ENCODE data around the gene DLX5.

The DLX5 gene

GRCh38 chr7:96993980-96994379, 30.7 kb downstream of the DLX5 start:
- no peaks in the 10 kb centered on the region for H3K9me3 Mint-ChIP-seq
- H3K27me3 Mint-ChIP-seq = peaks cover 29% of the 10 kb centered on the region
- no peak for ATAC-seq (ENCODE audit: low read depth)
- DNase-seq (ENCODE audit: low spot score in 2 of 2) = no peak
- no peaks in the 10 kb centered on the region for H3K36me3 Mint-ChIP-seq
- no peaks in the 10 kb centered on the region for H3K4me1 Mint-ChIP-seq
- no peak overlapping the region for H3K27ac Mint-ChIP-seq
- H3K4me3 Mint-ChIP-seq = no peak overlapping the region

DNA sequence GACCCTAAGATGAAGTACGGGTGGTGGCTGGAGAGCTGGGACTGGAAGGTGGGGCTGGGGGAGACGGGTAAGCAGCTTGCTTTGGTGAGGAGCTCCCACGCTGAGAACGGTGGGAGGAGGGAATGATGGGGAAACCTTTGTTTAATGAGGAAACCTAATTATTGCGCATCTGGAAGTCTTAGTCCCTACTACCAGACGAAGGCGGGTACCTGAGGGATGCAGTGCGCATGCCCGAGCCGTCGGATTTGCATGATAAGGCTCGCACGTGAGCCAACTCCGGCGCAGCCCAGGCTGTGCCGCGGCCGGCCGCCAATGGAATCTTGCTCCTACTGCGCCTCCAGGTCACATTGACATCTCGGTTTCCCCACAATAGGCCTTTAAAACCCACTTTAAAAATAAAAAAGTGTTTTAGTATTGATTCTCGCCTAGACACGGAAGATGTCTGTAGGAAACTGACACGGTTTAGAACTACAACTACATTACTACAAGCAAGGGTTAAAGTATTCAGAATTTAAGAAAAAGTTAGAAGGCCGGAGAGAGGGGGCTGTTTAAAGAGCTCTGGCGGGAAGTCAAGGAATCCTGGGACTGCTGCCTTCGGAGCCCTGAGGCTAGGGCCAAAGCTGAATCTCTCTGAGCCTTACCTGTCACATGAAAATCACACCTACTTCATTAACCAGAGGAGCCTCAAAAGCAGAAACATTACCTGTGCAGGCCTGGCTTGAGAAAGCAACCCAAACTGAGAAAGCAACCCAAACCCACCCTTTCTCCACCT, 31.4 kb downstream of the DLX5 start:
- no peaks in the 10 kb centered on the region for H3K9me3 Mint-ChIP-seq
- H3K27ac Mint-ChIP-seq = no peak overlapping the region
- no peaks in the 10 kb centered on the region for H3K4me1 Mint-ChIP-seq
- H3K36me3 Mint-ChIP-seq = no peaks in the 10 kb centered on the region
- DNase-seq (ENCODE audit: low spot score in 2 of 2) (no peak), ATAC-seq (ENCODE audit: low read depth) (no peak)
- no peak overlapping the region for H3K4me3 Mint-ChIP-seq
- peaks cover 26% of the 10 kb centered on the region for H3K27me3 Mint-ChIP-seq

DNA sequence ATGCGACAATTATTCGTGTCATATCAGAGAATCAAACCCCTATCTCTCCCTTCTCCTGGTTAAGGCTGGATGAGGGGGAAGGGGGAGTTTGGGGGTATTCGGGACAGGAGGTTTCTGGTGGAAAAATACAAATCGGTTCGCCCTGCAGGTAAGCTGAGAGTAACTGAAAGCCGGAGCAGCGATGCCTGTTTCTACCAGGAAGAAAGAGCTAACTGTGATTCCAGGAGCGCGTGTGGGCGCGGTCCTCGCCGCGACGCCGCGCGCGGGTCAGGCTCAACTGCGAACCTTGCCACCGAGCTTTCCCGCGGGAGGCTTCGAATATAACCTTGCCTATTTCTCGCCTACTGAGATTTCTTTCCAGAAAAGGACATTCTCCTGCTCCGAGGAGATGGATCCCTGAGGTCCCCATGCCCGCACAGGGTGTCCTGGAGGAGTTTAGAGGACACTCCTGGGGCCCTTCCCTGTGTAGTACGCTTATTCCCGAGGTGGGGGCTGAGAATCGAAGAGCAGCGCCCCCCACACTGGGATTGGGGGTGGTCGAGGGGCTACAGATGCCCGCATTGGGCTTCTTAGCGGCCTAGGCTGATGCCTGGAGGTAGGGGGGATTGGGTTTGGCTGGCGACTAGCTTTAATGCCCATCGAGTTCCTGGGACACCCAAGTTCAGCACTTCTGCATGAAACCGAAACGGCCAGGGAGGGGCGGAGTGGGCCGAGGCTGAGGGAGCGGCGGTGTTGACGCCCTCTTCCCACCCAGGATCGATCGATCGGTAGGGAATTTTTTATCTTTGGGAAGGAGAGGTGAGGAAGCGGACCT, 32.2 kb downstream of the DLX5 start:
- Mint-ChIP-seq H3K4me1 (no peaks in the 10 kb centered on the region), H3K27me3 (peaks cover 25% of the 10 kb centered on the region), H3K9me3 (no peaks in the 10 kb centered on the region), H3K36me3 (no peaks in the 10 kb centered on the region), H3K27ac (no peak overlapping the region), H3K4me3 (no peak overlapping the region)
- ATAC-seq (ENCODE audit: low read depth) (no peak), DNase-seq (ENCODE audit: low spot score in 2 of 2) (no peak)

- Mint-ChIP-seq H3K27me3 (peaks cover 23% of the 10 kb centered on the region), H3K4me1 (no peaks in the 10 kb centered on the region), H3K9me3 (no peaks in the 10 kb centered on the region), H3K36me3 (no peaks in the 10 kb centered on the region), H3K4me3 (no peak overlapping the region), H3K27ac (no peak overlapping the region)
- ATAC-seq (ENCODE audit: low read depth) = no peak
- DNase-seq (ENCODE audit: low spot score in 2 of 2) = no peak
Measured at GRCh38 chr7:96991546-96992191, 33.0 kb downstream of the DLX5 start.

DNA sequence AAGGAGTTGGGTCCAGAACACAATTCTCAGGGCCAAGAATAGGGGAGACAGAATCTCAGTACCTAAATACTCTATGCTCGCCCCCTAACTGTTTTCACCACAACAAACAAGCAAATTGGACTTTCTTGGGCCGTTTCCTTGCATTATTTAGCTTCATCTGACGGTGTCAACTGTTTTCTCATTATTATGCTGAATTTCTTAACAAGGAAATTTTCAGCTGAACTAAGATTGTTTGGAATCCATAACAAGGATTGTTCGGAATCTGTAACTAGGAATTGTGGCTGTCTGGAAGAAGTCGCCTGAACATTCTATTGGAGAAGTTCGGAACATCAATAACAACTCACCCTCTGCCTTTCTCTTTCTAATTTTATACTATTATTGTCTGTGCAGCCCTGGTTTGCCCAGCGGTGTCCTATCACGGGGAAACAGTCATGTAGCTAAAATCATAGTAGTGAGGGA, 34.7 kb downstream of the DLX5 start:
- Mint-ChIP-seq H3K4me3 (no peak overlapping the region), H3K4me1 (no peaks in the 10 kb centered on the region), H3K27ac (no peak overlapping the region), H3K36me3 (no peaks in the 10 kb centered on the region), H3K9me3 (no peaks in the 10 kb centered on the region), H3K27me3 (peaks cover 16% of the 10 kb centered on the region)
- DNase-seq (ENCODE audit: low spot score in 2 of 2) = no peak
- no peak for ATAC-seq (ENCODE audit: low read depth)

DNA sequence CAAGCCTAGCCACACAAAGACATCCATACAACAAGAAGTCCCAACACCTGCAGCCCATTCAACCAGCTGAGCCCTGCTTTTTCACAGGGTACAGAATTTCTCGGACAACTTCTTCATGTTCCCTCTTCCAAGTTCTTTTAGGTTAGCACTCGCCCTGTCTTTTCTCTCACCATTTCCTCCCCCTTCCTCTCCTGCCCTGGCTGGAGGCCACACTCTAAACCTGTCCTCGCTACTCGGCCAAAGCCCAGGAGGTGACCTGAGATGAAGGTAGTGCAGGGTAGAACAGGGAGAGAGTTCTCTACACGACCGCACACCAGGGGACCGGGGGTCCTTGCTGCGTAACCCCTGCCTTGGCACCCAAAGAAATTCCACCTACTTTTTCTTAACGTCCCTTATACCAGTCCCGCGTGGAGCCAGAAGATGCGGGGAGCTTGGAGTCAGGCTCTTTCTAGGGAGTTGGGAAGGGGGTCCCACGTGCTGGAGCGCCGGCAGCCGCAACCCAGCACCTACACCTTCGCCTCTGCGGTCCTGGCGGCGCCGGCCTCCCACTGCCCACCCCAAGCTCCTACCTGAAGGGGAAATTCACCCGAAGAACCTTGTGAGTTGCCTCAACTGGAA, 35.3 kb downstream of the DLX5 start:
- DNase-seq (ENCODE audit: low spot score in 2 of 2) (no peak), ATAC-seq (ENCODE audit: low read depth) (no peak)
- Mint-ChIP-seq H3K9me3 (no peaks in the 10 kb centered on the region), H3K27me3 (peaks cover 15% of the 10 kb centered on the region), H3K4me1 (no peaks in the 10 kb centered on the region), H3K4me3 (no peak overlapping the region), H3K27ac (no peak overlapping the region), H3K36me3 (no peaks in the 10 kb centered on the region)

- peaks cover 7% of the 10 kb centered on the region for H3K27me3 Mint-ChIP-seq
- no peak overlapping the region for H3K27ac Mint-ChIP-seq
Measured at GRCh38 chr7:96987719-96988118, 36.9 kb downstream of the DLX5 start.

GRCh38 chr7:96986901-96987300, 37.7 kb downstream of the DLX5 start:
- H3K4me1 Mint-ChIP-seq = no peaks in the 10 kb centered on the region
- H3K27me3 Mint-ChIP-seq = peaks cover 6% of the 10 kb centered on the region
- H3K36me3 Mint-ChIP-seq = no peaks in the 10 kb centered on the region
- H3K4me3 Mint-ChIP-seq = no peak overlapping the region
- H3K27ac Mint-ChIP-seq = no peak overlapping the region
- DNase-seq (ENCODE audit: low spot score in 2 of 2) = no peak
- no peaks in the 10 kb centered on the region for H3K9me3 Mint-ChIP-seq
- ATAC-seq (ENCODE audit: low read depth) = no peak

More at GRCh38 chr7:96987719-96988118, 36.9 kb downstream of the DLX5 start:
- H3K36me3 Mint-ChIP-seq = no peaks in the 10 kb centered on the region
- no peaks in the 10 kb centered on the region for H3K9me3 Mint-ChIP-seq
- ATAC-seq (ENCODE audit: low read depth) (no peak), DNase-seq (ENCODE audit: low spot score in 2 of 2) (no peak)
- no peaks in the 10 kb centered on the region for H3K4me1 Mint-ChIP-seq
- no peak overlapping the region for H3K4me3 Mint-ChIP-seq

DNA sequence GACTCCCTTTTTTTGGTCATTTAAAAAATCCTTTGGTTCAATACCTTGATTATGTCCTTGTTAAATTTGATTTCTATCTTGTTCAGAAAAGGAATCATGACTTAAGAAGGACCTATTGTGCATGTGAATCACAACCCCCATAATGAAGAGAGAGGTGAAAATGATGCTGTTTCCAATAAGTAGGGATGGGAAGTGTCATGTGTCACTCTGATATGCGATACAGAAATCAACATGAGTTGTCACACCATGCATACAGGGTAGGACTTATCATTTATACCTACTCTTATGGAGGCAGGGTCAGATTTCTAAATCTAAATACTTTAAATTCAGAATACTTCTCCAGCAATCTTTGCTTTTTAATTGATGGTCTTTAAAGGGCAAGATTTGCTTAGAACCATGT, 38.6 kb downstream of the DLX5 start:
- ATAC-seq (ENCODE audit: low read depth) = no peak
- Mint-ChIP-seq H3K27ac (no peak overlapping the region), H3K27me3 (peaks cover 6% of the 10 kb centered on the region), H3K9me3 (no peaks in the 10 kb centered on the region), H3K4me3 (no peak overlapping the region), H3K4me1 (no peaks in the 10 kb centered on the region), H3K36me3 (no peaks in the 10 kb centered on the region)
- DNase-seq (ENCODE audit: low spot score in 2 of 2) = no peak

DNA sequence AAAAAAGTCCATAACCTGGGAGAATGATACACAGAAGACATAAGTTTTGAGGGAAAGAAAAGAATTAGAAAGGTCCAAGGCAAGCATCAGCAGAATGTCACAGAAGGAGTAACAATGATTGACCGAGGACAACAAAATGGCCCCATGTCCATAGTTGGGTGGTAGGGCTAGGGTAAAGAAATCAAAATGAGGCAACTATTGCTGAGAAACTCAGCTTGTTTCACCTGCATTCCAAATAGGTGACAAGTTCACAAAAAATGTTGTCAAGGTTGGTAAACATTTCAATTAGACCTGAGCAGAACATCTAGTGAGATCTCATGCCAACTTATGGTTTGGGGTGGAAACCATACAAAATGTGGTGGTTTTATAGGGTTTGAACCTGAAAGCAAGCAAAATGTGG, 42.0 kb downstream of the DLX5 start:
- Mint-ChIP-seq H3K9me3 (no peaks in the 10 kb centered on the region), H3K4me1 (no peaks in the 10 kb centered on the region), H3K36me3 (no peaks in the 10 kb centered on the region), H3K27ac (no peak overlapping the region), H3K27me3 (no peaks in the 10 kb centered on the region), H3K4me3 (no peak overlapping the region)
- no peak for DNase-seq (ENCODE audit: low spot score in 2 of 2)
- ATAC-seq (ENCODE audit: low read depth) = no peak

DNA sequence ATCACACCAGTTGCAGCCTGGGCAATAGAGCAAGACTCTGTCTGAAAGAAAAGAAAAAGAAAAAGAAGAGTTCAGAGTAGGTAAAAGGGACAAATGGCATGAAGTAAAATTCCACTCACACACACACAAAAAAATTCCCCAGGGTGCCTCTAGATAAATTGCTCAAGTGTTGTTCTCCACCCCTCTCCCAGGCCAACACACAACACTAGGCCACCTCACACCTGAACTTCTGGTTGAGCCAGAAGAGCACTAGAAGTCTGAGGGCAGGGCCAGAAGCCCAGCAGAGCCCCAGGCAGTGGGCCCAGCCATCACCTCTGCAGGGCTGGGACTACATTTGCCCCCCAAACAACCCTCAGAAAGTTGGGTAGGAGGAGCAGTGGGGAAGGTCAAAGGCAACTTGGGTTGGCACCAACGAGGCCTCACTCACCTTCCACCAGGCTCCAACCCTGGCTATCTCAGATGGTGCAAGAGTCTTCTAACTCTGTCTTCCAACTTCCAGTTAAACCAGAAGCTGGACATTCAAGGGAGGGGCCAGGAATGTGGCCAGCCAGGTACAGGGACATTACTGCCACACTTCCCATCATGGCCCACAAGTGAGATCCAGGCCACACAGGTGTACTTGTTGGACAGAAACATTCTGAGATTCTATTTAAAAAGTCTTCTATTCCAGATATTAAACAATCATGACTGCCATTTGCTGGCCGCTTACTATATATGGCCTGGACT, 44.9 kb downstream of the DLX5 start:
- Mint-ChIP-seq H3K9me3 (no peaks in the 10 kb centered on the region), H3K4me3 (no peak overlapping the region), H3K27me3 (peaks cover 5% of the 10 kb centered on the region), H3K36me3 (no peaks in the 10 kb centered on the region), H3K4me1 (no peaks in the 10 kb centered on the region), H3K27ac (no peak overlapping the region)
- DNase-seq (ENCODE audit: low spot score in 2 of 2) (no peak), ATAC-seq (ENCODE audit: low read depth) (no peak)

DNA sequence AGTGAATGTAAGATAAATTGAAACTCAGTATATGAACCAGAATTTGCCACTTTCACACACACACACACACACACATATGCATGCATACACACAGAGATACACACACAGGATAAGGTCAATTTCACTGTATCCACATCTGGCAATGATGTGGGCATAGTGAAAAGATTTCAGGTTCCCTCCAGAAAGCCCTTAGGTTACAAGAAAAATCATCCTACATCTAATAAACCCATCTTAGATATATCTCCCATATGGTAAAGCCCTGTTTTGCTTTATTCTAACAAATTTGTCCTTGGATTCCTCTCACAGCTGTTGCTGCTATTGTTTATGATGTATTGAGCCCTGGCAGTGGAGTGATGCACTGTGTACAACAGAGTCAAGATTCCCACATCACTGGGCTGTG, 47.2 kb downstream of the DLX5 start:
- Mint-ChIP-seq H3K4me1 (no peaks in the 10 kb centered on the region), H3K9me3 (peaks cover 1% of the 10 kb centered on the region), H3K4me3 (no peak overlapping the region), H3K27ac (no peak overlapping the region), H3K36me3 (no peaks in the 10 kb centered on the region), H3K27me3 (peaks cover 7% of the 10 kb centered on the region)
- no peak for ATAC-seq (ENCODE audit: low read depth)
- no peak for DNase-seq (ENCODE audit: low spot score in 2 of 2)

DNA sequence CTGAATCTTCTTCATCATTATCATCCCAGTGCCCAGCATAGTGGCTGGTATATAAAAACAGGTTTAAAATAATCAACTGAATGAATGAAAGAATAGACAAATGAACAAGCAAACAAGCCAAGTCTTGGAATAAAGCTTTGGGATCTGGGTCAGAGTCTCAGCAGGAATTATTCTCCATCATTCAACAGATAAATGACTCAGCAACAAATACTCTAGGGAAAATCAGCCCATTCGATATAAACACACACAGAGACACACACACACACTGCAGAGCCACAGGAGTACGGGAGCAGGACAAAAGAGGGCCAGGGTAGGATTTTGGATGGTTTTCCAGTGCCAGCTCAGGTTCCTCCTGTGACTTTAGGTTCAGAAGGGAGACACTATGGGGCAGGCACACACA, 48.5 kb downstream of the DLX5 start:
- H3K27me3 Mint-ChIP-seq = peaks cover 7% of the 10 kb centered on the region
- H3K4me1 Mint-ChIP-seq = no peaks in the 10 kb centered on the region
- H3K9me3 Mint-ChIP-seq = peaks cover 1% of the 10 kb centered on the region
- DNase-seq (ENCODE audit: low spot score in 2 of 2) (no peak), ATAC-seq (ENCODE audit: low read depth) (no peak)
- H3K27ac Mint-ChIP-seq = no peak overlapping the region
- H3K36me3 Mint-ChIP-seq = no peaks in the 10 kb centered on the region
- H3K4me3 Mint-ChIP-seq = no peak overlapping the region
